ENCODE measurements around the gene SCYGR4. TPM values are rescaled to one million over a fixed set of nuclear protein-coding genes. Genes with fewer than 3 reads are reported as not detected.

Gene SCYGR4
- total RNA-seq, 1 donor from 2014 or later = not detected

- no peak for DNase-seq
These were observed 3.1 kb upstream of the SCYGR4 start for GRCh38 chr2:227614246-227614645.

- DNase-seq = no peak
These were observed 2.6 kb upstream of the SCYGR4 start, which contains the start of gene SCYGR3 for GRCh38 chr2:227614740-227615139. Gene SCYGR3, minus strand, starts transcription at chr2:227614840. Its CDS starts 0 bp downstream, at chr2:227614840.

GRCh38 chr2:227615181-227615580, 2.1 kb upstream of the SCYGR4 start:
- DNase-seq = no peak

GRCh38 chr2:227615906-227616305, 1.4 kb upstream of the SCYGR4 start:
- no peak for DNase-seq

GRCh38 chr2:227616631-227617030, 667 bp upstream of the SCYGR4 start:
- DNase-seq = no peak

- DNase-seq = no peak
These were observed 5.9 kb downstream of the SCYGR4 start for GRCh38 chr2:227623226-227623625.

GRCh38 chr2:227625420-227625819, 8.1 kb downstream of the SCYGR4 start:
- DNase-seq = no peak

GRCh38 chr2:227626580-227627151, 9.4 kb downstream of the SCYGR4 start:
- no peak for DNase-seq

GRCh38 chr2:227627769-227628168, 10.5 kb downstream of the SCYGR4 start:
- no peak for DNase-seq

GRCh38 chr2:227629435-227629834, 12.1 kb downstream of the SCYGR4 start:
- no peak for DNase-seq

- DNase-seq = no peak
These were observed 13.0 kb downstream of the SCYGR4 start for GRCh38 chr2:227630322-227630721.

GRCh38 chr2:227632827-227633226, 15.5 kb downstream of the SCYGR4 start:
- DNase-seq = no peak

GRCh38 chr2:227634201-227634600, 16.9 kb downstream of the SCYGR4 start:
- DNase-seq = no peak

GRCh38 chr2:227642656-227643055, 25.4 kb downstream of the SCYGR4 start:
- no peak for DNase-seq

- no peak for DNase-seq
These were observed 26.8 kb downstream of the SCYGR4 start for GRCh38 chr2:227643990-227644551.

GRCh38 chr2:227653419-227653818, 36.1 kb downstream of the SCYGR4 start:
- DNase-seq = no peak

GRCh38 chr2:227654426-227654825, 37.1 kb downstream of the SCYGR4 start:
- DNase-seq = no peak

GRCh38 chr2:227655454-227655853, 38.2 kb downstream of the SCYGR4 start:
- no peak for DNase-seq

- no peak for DNase-seq
These were observed 40.0 kb downstream of the SCYGR4 start for GRCh38 chr2:227657199-227657845.

GRCh38 chr2:227661025-227661649, 43.8 kb downstream of the SCYGR4 start:
- no peak for DNase-seq

GRCh38 chr2:227661827-227662226, 44.5 kb downstream of the SCYGR4 start:
- no peak for DNase-seq

- DNase-seq = no peak
These were observed 48.1 kb downstream of the SCYGR4 start for GRCh38 chr2:227665189-227665940.

Data from occipital lobe (tissue), 2 donors.